IMR-90 (cell line): ENCODE measurements around the gene BRWD1.

Experiments used
- BHLHE40 ChIP-seq: fragments of 150-350 bp; IDR thresholded peaks from 2 replicates; pipeline ENCODE4 v1.6.1; 2016; ENCODE audit warnings: mild to moderate bottlenecking, low read depth, low read length
- CTCF ChIP-seq: conservative IDR thresholded peaks from 2 replicates; pipeline ENCODE4 v1.5.1; 2012; ENCODE audit warnings: mild to moderate bottlenecking, low read depth, low read length, improper control_type of control experiment
- ELK1 ChIP-seq: fragments of 150-350 bp; IDR thresholded peaks from 2 replicates; pipeline ENCODE4 v1.6.1; 2016; ENCODE audit warnings: low read depth, mild to moderate bottlenecking, low read length, moderate library complexity, borderline replicate concordance
- POLR2A ChIP-seq: IDR thresholded peaks from 2 replicates; pipeline ENCODE4 v1.6.1; 2012; ENCODE audit warnings: mild to moderate bottlenecking, low read depth, low read length
- RAD21 ChIP-seq: IDR thresholded peaks from 2 replicates; pipeline ENCODE4 v1.6.1; 2012; ENCODE audit warnings: low read length, improper control_type of control experiment
- RFX5 ChIP-seq: IDR thresholded peaks from 2 replicates; pipeline ENCODE4 v1.8.0; 2012; ENCODE audit warnings: low read depth, mild to moderate bottlenecking, low read length, moderate library complexity
- SMC3 ChIP-seq: fragments of 150-350 bp; IDR thresholded peaks from 2 replicates; pipeline ENCODE4 v1.6.1; 2016; ENCODE audit warnings: low read depth, mild to moderate bottlenecking, antibody characterized with exemption, low read length, moderate library complexity
- USF2 ChIP-seq: fragments of 150-350 bp; IDR thresholded peaks from 2 replicates; pipeline ENCODE4 v1.6.1; 2017; ENCODE audit warnings: mild to moderate bottlenecking, antibody characterized with exemption, low read length, low read depth

- TF ChIP-seq POLR2A, result no peak
- no peak for TF ChIP-seq CTCF
- TF ChIP-seq RAD21, result no peak
- no peak for TF ChIP-seq BHLHE40
- TF ChIP-seq ELK1, result no peak
- no peak for TF ChIP-seq USF2
- TF ChIP-seq RFX5, result no peak
- no peak for TF ChIP-seq SMC3
These were observed 326 bp downstream of the BRWD1 start for GRCh38 chr21:39313042-39313570.
